ENCODE results near the gene RPS6KB2. TPM values are rescaled to one million over a fixed set of nuclear protein-coding genes. Genes with fewer than 3 reads are reported as not detected.

RPS6KB2 gene
- total and polyA plus RNA-seq, 2 experiments from 2014 or later: 29.5 to 41.3 TPM

DNA sequence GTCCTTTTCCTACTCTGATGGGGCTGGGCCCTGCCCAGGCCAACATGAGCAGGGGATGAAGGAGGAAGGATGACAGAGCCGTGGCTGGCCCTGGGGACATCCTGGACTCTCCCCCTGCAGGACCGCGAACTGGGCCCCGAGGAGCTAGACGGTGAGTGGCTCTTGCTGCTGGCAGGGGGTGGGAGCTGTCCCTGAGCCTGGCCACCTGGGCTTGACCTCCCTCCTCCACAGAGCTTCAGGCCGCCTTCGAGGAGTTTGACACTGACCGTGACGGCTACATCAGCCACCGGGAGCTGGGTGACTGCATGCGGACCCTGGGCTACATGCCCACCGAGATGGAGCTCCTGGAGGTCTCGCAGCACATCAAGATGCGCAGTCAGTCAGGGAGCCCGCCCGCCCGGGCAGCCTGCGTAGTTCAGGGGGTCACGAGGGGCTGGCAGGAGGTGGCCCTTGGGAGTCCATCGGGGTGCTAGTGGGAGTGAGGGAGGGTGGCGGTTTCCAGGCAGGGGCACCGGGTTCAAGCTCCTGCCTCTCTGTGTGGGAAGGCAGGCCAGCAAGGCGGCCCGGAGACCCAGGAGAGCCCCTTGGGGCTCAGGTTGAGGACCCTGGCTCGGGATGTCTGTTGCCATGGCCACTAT lies 27.9 kb downstream of the RPS6KB2 start (continued):
- no peak for TF ChIP-seq CTCF (conservative IDR thresholded peaks at IDR 0.05; ENCODE audit: low read depth in 2 of 2)
- no peak for TF ChIP-seq ZNF331 (CRISPR knock-in tag; IDR thresholded peaks at IDR 0.05; ENCODE audit: low read depth)
- no peak for TF ChIP-seq NANOG (IDR thresholded peaks at IDR 0.05; ENCODE audit: borderline replicate concordance)
- TF ChIP-seq, protein P1, sequence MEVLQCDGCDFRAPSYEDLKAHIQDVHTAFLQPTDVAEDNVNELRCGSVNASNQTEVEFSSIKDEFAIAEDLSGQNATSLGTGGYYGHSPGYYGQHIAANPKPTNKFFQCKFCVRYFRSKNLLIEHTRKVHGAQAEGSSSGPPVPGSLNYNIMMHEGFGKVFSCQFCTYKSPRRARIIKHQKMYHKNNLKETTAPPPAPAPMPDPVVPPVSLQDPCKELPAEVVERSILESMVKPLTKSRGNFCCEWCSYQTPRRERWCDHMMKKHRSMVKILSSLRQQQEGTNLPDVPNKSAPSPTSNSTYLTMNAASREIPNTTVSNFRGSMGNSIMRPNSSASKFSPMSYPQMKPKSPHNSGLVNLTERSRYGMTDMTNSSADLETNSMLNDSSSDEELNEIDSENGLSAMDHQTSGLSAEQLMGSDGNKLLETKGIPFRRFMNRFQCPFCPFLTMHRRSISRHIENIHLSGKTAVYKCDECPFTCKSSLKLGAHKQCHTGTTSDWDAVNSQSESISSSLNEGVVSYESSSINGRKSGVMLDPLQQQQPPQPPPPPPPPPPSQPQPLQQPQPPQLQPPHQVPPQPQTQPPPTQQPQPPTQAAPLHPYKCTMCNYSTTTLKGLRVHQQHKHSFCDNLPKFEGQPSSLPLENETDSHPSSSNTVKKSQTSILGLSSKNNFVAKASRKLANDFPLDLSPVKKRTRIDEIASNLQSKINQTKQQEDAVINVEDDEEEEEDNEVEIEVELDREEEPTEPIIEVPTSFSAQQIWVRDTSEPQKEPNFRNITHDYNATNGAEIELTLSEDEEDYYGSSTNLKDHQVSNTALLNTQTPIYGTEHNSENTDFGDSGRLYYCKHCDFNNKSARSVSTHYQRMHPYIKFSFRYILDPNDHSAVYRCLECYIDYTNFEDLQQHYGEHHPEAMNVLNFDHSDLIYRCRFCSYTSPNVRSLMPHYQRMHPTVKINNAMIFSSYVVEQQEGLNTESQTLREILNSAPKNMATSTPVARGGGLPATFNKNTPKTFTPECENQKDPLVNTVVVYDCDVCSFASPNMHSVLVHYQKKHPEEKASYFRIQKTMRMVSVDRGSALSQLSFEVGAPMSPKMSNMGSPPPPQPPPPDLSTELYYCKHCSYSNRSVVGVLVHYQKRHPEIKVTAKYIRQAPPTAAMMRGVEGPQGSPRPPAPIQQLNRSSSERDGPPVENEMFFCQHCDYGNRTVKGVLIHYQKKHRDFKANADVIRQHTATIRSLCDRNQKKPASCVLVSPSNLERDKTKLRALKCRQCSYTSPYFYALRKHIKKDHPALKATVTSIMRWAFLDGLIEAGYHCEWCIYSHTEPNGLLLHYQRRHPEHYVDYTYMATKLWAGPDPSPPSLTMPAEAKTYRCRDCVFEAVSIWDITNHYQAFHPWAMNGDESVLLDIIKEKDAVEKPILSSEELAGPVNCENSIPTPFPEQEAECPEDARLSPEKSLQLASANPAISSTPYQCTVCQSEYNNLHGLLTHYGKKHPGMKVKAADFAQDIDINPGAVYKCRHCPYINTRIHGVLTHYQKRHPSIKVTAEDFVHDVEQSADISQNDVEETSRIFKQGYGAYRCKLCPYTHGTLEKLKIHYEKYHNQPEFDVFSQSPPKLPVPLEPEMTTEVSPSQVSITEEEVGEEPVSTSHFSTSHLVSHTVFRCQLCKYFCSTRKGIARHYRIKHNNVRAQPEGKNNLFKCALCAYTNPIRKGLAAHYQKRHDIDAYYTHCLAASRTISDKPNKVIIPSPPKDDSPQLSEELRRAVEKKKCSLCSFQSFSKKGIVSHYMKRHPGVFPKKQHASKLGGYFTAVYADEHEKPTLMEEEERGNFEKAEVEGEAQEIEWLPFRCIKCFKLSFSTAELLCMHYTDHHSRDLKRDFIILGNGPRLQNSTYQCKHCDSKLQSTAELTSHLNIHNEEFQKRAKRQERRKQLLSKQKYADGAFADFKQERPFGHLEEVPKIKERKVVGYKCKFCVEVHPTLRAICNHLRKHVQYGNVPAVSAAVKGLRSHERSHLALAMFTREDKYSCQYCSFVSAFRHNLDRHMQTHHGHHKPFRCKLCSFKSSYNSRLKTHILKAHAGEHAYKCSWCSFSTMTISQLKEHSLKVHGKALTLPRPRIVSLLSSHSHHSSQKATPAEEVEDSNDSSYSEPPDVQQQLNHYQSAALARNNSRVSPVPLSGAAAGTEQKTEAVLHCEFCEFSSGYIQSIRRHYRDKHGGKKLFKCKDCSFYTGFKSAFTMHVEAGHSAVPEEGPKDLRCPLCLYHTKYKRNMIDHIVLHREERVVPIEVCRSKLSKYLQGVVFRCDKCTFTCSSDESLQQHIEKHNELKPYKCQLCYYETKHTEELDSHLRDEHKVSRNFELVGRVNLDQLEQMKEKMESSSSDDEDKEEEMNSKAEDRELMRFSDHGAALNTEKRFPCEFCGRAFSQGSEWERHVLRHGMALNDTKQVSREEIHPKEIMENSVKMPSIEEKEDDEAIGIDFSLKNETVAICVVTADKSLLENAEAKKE (CRISPR knock-in tag; IDR thresholded peaks at IDR 0.05): no peak
- TF ChIP-seq, protein P2, sequence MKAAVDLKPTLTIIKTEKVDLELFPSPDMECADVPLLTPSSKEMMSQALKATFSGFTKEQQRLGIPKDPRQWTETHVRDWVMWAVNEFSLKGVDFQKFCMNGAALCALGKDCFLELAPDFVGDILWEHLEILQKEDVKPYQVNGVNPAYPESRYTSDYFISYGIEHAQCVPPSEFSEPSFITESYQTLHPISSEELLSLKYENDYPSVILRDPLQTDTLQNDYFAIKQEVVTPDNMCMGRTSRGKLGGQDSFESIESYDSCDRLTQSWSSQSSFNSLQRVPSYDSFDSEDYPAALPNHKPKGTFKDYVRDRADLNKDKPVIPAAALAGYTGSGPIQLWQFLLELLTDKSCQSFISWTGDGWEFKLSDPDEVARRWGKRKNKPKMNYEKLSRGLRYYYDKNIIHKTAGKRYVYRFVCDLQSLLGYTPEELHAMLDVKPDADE (IDR thresholded peaks at IDR 0.05): no peak
- no peak for TF ChIP-seq EZH2phosphoT487 (IDR thresholded peaks at IDR 0.05; ENCODE audit: unreplicated experiment)
